ENCODE measurements around the gene MTMR12.
"Not testable (repeated sequence)": the region's sequence is repeated elsewhere in the genome, so short reads cannot be mapped to it uniquely, and the experiment has no call there.

The MTMR12 gene

GRCh38 chr5:32231929-32232328 is 80.8 kb downstream of the MTMR12 start:
- Mint-ChIP-seq H3K36me3 (ENCODE audit: low read depth) (peaks cover 24% of the 10 kb centered on the region), H3K4me3 (no peak overlapping the region), H3K9me3 (no peaks in the 10 kb centered on the region), H3K27me3 (no peaks in the 10 kb centered on the region), H3K27ac (no peak overlapping the region), H3K4me1 (peaks cover 22% of the 10 kb centered on the region)
- no peak for DNase-seq
- no peak for ATAC-seq

GRCh38 chr5:32231241-32231640 is 81.5 kb downstream of the MTMR12 start:
- no peak for ATAC-seq
- peaks cover 26% of the 10 kb centered on the region for H3K36me3 Mint-ChIP-seq (ENCODE audit: low read depth)
- no peaks in the 10 kb centered on the region for H3K27me3 Mint-ChIP-seq
- no peak overlapping the region for H3K4me3 Mint-ChIP-seq
- peaks cover 22% of the 10 kb centered on the region for H3K4me1 Mint-ChIP-seq
- H3K27ac Mint-ChIP-seq = no peak overlapping the region
- DNase-seq = no peak
- H3K9me3 Mint-ChIP-seq = no peaks in the 10 kb centered on the region

- Mint-ChIP-seq H3K9me3 (no peaks in the 10 kb centered on the region), H3K36me3 (ENCODE audit: low read depth) (peaks cover 26% of the 10 kb centered on the region), H3K4me1 (peaks cover 22% of the 10 kb centered on the region), H3K4me3 (no peak overlapping the region), H3K27ac (no peak overlapping the region), H3K27me3 (no peaks in the 10 kb centered on the region)
- no peak for ATAC-seq
- no peak for DNase-seq
Observed at GRCh38 chr5:32230356-32231099, 82.2 kb downstream of the MTMR12 start.

- H3K27ac Mint-ChIP-seq = no peak overlapping the region
- H3K27me3 Mint-ChIP-seq = no peaks in the 10 kb centered on the region
- DNase-seq (no peak), ATAC-seq (no peak)
- H3K9me3 Mint-ChIP-seq = no peaks in the 10 kb centered on the region
- no peak overlapping the region for H3K4me3 Mint-ChIP-seq
- H3K4me1 Mint-ChIP-seq = peaks cover 22% of the 10 kb centered on the region
- peaks cover 26% of the 10 kb centered on the region for H3K36me3 Mint-ChIP-seq (ENCODE audit: low read depth)
Observed at GRCh38 chr5:32229586-32229985, 83.2 kb downstream of the MTMR12 start.

GRCh38 chr5:32228816-32229215 is 83.9 kb downstream of the MTMR12 start:
- Mint-ChIP-seq H3K27me3 (no peaks in the 10 kb centered on the region), H3K4me3 (no peak overlapping the region), H3K9me3 (no peaks in the 10 kb centered on the region), H3K27ac (no peak overlapping the region), H3K4me1 (peaks cover 22% of the 10 kb centered on the region), H3K36me3 (ENCODE audit: low read depth) (peaks cover 26% of the 10 kb centered on the region)
- ATAC-seq (peak; percentile 26), DNase-seq (no peak)

GRCh38 chr5:32225445-32225844 is 87.3 kb downstream of the MTMR12 start:
- Mint-ChIP-seq H3K27ac (no peak overlapping the region), H3K27me3 (no peaks in the 10 kb centered on the region), H3K4me3 (no peak overlapping the region), H3K36me3 (ENCODE audit: low read depth) (peaks cover 19% of the 10 kb centered on the region), H3K4me1 (peaks cover 13% of the 10 kb centered on the region), H3K9me3 (no peaks in the 10 kb centered on the region)
- ATAC-seq = no peak
- DNase-seq = no peak

- ATAC-seq = no peak
- no peaks in the 10 kb centered on the region for H3K27me3 Mint-ChIP-seq
- H3K27ac Mint-ChIP-seq = no peak overlapping the region
- H3K36me3 Mint-ChIP-seq (ENCODE audit: low read depth) = peaks cover 10% of the 10 kb centered on the region
- peaks cover 9% of the 10 kb centered on the region for H3K4me1 Mint-ChIP-seq
- DNase-seq = no peak
- no peak overlapping the region for H3K4me3 Mint-ChIP-seq
- H3K9me3 Mint-ChIP-seq = no peaks in the 10 kb centered on the region
Observed at GRCh38 chr5:32223972-32224609, 88.6 kb downstream of the MTMR12 start.

- no peaks in the 10 kb centered on the region for H3K27me3 Mint-ChIP-seq
- no peaks in the 10 kb centered on the region for H3K9me3 Mint-ChIP-seq
- H3K4me1 Mint-ChIP-seq = peaks cover 3% of the 10 kb centered on the region
- ATAC-seq = peak; percentile 63
- H3K36me3 Mint-ChIP-seq (ENCODE audit: low read depth) = peaks cover 6% of the 10 kb centered on the region
- H3K27ac Mint-ChIP-seq = no peak overlapping the region
- no peak overlapping the region for H3K4me3 Mint-ChIP-seq
- no peak for DNase-seq
Observed at GRCh38 chr5:32222723-32223470, 89.8 kb downstream of the MTMR12 start.

- no peaks in the 10 kb centered on the region for H3K27me3 Mint-ChIP-seq
- no peak for ATAC-seq
- no peaks in the 10 kb centered on the region for H3K36me3 Mint-ChIP-seq (ENCODE audit: low read depth)
- H3K9me3 Mint-ChIP-seq = no peaks in the 10 kb centered on the region
- no peak overlapping the region for H3K27ac Mint-ChIP-seq
- peaks cover 2% of the 10 kb centered on the region for H3K4me1 Mint-ChIP-seq
- H3K4me3 Mint-ChIP-seq = no peak overlapping the region
- DNase-seq = no peak
Observed at GRCh38 chr5:32217886-32218396, 94.8 kb downstream of the MTMR12 start.

GRCh38 chr5:32214344-32214743 is 98.4 kb downstream of the MTMR12 start:
- H3K4me3 Mint-ChIP-seq; H3K27me3 Mint-ChIP-seq; H3K9me3 Mint-ChIP-seq; DNase-seq; H3K27ac Mint-ChIP-seq; ATAC-seq; H3K36me3 Mint-ChIP-seq (ENCODE audit: low read depth): not testable (repeated sequence)
- peaks cover 21% of the 10 kb centered on the region for H3K4me1 Mint-ChIP-seq

GRCh38 chr5:32210151-32210550 is 102.6 kb downstream of the MTMR12 start:
- peak overlapping the region; percentile 92 for H3K27ac Mint-ChIP-seq
- H3K9me3 Mint-ChIP-seq = no peaks in the 10 kb centered on the region
- no peaks in the 10 kb centered on the region for H3K27me3 Mint-ChIP-seq

GRCh38 chr5:32208837-32209236 is 103.9 kb downstream of the MTMR12 start:
- H3K4me3 Mint-ChIP-seq; H3K9me3 Mint-ChIP-seq; H3K36me3 Mint-ChIP-seq (ENCODE audit: low read depth); H3K27ac Mint-ChIP-seq; H3K27me3 Mint-ChIP-seq; DNase-seq; ATAC-seq: not testable (repeated sequence)
- H3K4me1 Mint-ChIP-seq = peaks cover 30% of the 10 kb centered on the region

More at GRCh38 chr5:32210151-32210550, 102.6 kb downstream of the MTMR12 start:
- Mint-ChIP-seq H3K4me3 (no peak overlapping the region), H3K36me3 (ENCODE audit: low read depth) (no peaks in the 10 kb centered on the region), H3K4me1 (peaks cover 27% of the 10 kb centered on the region)
- ATAC-seq (no peak), DNase-seq (no peak)

- no peak for DNase-seq
- no peaks in the 10 kb centered on the region for H3K9me3 Mint-ChIP-seq
- H3K36me3 Mint-ChIP-seq (ENCODE audit: low read depth) = no peaks in the 10 kb centered on the region
- peaks cover 42% of the 10 kb centered on the region for H3K4me1 Mint-ChIP-seq
- no peak for ATAC-seq
- no peak overlapping the region for H3K4me3 Mint-ChIP-seq
- no peak overlapping the region for H3K27ac Mint-ChIP-seq
- H3K27me3 Mint-ChIP-seq = no peaks in the 10 kb centered on the region
Observed at GRCh38 chr5:32207355-32207634, 105.4 kb downstream of the MTMR12 start.

GRCh38 chr5:32206509-32207354 is 106.0 kb downstream of the MTMR12 start:
- DNase-seq (no peak), ATAC-seq (no peak)
- Mint-ChIP-seq H3K4me1 (peaks cover 40% of the 10 kb centered on the region), H3K9me3 (no peaks in the 10 kb centered on the region), H3K4me3 (no peak overlapping the region), H3K27ac (no peak overlapping the region), H3K27me3 (no peaks in the 10 kb centered on the region), H3K36me3 (ENCODE audit: low read depth) (no peaks in the 10 kb centered on the region)
